HG02938 (cell line): ENCODE results near the gene FSHB.
"Not testable (repeated sequence)": the region's sequence is repeated elsewhere in the genome, so short reads cannot be mapped to it uniquely, and the experiment has no call there.

ENCODE experiments used
- ATAC-seq: cut with Tn5 transposase; IDR thresholded peaks from one replicate; pipeline ENCODE4 v1.9.1; 2021; ENCODE audit warnings: mild to moderate bottlenecking, moderate library complexity; ENCODE audit not compliant: unreplicated experiment

FSHB gene

DNA sequence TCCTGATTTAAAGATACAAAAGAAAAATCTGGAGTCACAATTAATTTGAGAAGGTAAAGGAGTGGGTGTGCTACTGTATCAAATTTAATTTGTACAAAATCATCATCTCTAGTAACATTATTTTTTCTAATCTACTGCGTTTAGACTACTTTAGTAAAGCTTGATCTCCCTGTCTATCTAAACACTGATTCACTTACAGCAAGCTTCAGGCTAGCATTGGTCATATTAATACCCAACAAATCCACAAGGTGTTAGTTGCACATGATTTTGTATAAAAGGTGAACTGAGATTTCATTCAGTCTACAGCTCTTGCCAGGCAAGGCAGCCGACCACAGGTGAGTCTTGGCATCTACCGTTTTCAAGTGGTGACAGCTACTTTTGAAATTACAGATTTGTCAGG, at the start of gene FSHB:
TSS of gene FSHB (plus strand) at position 301 of the 400 bp plus-strand sequence. CDS start 889 bp downstream, outside the sequence.
- no peak for ATAC-seq

DNA sequence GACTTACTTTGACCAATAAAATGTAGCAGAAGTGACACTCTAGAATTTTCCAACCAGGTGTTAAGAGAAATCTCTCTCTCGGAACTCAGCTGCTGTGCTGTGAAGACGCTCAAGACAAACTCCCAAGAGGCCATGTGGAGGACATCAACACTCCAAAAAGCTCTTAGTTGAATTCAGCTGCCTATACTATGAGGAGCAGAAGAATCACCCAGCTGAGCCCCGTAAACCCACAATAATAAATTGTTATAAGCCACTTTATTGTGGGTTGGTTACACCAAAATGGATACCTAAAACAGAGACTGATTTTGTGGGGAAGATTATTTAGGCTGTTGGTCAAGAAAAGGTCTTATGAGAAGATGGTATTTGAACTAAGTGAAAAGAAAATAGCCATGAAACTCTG, 44.1 kb upstream of the FSHB start:
- ATAC-seq = no peak

DNA sequence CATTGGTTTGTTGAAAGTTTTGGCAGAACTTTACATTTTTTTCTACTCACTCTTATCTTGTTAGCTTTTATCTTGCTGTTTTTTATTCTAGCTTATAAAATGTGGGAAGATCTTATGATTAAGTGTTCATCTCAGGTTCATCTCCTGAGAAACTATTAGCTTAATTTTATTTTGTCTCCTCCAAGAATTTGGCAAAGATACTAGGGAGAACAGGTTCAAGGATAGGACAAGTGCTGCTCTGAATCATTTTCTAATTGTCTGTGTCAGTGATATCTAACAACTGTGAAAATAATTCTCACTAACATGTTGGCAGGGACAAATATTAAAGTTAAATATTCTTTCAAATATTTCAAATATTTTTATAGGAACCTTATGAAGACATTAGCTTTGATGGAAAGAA, 38.2 kb upstream of the FSHB start:
- no peak for ATAC-seq

DNA sequence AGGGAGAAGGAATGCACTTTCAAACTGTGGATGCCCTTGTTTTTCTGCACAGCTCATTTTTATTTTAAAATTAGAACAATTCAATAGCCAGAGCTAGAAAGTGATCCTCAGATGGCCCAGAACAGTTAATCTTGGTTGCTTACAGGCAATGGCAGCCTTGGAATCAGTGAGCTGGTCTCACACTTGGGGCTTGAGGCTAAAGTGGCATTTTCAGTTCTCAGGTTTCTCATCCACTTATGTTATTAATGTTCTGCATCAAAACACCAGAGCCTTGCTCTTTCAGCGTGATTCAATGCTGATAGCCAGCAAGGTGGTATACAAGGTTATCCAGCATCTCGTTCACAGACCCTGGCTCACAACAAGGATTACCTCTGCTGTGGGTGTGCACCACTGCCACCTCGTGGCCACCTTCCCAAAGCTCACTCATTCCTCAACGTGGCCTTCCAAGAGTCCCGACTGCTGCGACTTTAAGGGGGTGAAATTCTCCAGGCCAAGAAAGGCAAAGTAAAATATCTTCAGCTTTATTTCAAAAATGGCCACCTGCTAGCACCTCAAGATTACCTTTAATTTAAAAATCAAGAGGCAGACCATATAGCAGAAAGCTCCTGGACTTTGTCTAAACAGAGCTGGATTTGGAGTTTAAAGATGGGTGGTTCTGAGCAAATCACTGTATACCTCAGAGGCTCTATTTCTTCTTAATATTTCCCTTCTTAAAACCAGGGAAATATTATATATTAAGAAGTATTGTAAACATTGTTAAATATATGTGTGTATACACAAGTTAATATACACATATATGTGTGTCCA, 34.2 kb upstream of the FSHB start:
- peak; percentile 91 for ATAC-seq

DNA sequence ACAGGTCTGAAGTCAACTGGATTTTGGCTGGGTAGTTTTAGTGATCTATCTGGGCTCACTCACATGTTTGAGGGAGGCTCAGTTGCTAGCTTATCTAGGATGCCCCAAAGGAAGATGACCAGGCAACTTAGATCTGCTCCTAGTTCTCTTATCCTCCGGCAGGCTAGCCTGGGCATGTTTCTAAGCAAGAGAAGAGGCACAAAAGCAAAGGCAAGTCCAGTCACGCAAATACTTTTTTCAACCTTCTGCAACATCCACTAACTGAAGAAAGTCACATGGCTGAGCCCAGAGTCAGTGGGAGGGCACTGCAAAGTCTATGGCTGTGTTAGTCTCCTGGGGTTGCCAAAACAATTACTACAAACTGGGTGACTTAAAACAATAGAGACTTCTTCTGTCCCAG, 32.9 kb upstream of the FSHB start:
- no peak for ATAC-seq

DNA sequence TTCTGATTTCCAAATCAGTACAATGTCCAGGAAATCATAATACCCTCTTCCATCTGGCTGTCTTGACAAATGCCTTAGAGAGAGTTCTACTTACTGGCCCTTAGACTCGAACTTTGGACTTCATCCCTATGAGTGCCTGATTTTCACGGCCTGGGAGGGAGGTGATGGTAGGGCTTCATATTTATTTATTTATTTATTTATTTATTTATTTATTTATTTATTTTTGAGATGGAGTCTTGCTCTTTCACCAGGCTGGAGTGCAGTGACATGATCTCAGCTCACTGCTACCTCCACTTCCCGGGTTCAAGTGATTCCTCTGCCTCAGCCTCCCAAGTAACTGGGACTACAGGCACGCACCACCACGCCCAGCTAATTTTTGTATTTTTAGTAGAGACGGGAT, 27.8 kb upstream of the FSHB start:
- ATAC-seq = not testable (repeated sequence)

DNA sequence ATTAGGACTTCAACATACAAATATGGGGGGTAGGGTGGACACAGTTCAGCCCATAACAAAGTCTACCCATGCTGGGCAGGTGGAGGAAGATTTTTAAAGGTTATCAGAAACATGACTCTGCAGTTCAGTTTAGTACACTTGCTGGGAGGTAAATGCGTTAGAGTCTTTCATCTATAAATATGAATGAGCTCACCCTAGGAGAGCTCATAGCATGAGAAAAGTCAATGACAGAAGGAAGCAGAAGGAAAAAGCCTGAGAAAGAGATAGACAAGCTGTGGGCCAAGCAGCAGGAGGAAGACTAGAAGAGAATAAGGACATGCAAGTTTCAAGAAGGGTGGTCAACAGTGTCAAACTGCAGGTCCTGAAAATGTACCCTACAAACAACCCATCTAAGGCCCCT, 27.0 kb upstream of the FSHB start:
- ATAC-seq = no peak

DNA sequence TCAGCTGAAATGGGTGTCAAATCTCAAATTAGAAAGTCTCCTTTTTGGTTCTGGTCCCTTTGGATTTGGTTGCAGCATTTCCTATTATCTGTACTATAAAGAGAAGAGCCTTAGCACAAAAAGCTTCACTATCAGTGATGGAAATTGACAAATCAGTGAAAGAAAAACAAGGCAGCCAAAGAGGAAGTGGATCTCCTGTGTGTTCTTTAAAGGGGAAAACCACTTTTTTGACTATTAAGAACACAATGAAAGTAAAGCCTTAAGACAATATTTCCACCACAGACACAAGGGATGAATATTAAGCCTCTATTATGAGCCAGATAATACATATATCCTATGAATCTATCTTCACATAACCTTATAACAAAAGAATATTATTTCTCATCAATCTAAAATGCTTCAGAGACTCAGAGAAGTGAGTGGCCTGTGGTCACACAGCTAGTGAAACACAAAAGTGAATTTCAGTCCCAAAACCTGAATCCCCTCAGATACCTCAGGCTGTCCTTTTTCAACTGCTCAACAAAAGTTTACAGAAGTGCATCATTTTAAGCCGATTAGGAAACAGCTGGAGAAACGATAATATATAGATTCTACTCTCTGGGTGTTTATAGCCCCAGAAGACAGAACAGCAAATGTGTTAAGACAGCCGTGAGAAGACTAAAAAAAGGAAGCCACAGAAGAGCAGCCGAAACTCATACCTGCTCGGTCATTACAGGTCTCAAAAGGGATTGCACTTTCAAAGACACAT, 24.4 kb upstream of the FSHB start:
- ATAC-seq = peak; percentile 83

DNA sequence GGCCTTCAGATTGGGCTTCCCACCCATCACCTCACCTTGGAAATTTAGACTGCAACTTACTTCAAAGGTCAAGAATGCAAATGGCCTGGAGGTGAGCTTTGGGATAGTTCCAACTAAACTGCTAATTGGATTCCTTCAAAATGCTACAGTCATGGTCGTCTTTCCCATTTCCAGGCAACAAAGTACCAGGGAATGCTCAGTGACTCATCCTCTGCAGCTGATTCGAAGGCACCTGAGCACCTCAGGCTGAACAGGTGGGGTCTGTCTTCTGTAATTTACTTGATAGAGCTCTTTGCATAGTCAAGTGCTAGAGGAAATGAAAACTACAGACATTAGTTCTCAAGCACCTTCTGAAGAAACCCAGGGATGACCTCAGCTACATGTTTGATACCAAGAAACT, 20.5 kb upstream of the FSHB start:
- no peak for ATAC-seq

DNA sequence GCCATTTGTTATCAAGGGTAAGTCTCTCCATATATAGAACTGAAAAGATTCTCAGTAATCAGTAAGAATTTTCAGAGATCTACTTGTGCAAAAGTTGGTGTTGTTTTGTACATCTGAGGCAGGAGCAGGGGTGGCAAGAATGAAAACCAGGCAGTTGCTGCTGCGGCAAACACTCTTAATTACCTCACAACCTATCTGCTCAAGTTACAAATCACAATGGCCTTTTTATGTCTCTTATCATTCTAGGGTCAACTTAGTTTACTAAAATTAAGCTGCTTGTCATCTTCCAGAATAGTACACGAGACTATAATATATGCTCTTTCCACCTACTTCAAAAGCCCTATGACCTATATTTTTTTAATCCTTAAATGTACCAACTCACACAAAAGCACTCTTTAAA, 14.3 kb upstream of the FSHB start:
- ATAC-seq = no peak

DNA sequence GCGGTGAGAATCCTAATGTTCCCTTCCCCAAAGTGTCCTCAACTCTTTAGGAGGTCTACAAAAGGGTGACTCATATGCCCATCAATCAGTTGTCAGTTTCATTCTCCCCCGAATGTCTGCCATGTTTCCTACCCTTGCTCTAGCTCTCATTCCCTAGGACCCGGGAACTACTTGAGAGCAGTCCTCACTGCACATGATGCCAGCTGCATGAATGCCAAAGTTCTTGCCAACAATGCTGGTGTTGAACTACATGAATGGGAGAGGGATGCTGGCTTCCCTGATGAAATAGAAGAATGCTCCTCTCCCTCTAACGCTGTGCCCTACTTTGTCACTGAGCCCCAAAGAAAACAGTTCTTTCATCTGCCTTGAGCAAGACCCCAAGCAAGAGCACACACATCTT, 12.5 kb upstream of the FSHB start:
- no peak for ATAC-seq

DNA sequence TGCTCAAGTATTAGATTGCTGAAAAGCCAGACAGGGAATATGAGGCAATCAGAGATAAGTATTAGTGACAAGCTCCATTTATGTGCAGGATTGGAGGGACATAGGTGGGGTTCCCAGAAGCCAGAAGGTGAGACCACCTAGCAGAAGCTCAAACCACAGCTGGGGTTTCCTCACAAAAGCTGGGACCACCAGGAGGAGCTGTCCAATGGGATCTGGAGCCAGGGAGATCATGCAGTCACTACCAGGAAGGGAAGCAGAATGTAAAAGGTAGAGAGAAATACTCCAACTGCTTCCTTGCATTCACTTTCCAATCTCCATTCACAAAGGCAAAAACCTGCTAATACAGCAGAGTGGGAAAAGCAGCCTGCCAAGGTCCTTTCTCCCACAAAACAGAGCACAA, 5.2 kb upstream of the FSHB start:
- no peak for ATAC-seq

DNA sequence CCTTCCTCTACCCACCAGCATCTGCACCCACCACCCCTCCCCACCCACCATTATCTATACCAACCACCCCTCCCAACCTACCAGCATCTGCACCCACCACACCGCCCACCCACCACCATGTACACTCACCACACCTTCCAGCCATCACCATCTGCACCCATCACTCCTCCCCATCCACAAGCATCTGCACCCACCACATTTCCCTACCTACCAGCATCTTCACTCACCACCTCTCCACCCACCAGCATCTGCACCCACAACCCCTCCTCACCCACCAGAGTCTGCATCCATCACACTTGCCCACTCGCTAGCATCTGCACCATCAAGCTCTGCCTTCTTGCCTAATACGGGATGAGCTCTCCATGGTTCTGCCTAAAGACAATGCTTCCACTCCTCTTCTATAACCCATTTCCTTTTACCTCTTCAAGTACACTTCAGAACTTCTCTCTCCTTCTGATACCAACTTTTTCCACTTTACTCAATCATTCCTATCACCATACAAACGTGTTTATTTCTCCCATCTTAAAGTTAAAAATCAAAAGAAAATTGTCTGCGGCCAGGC, 2.4 kb upstream of the FSHB start:
- ATAC-seq = no peak

DNA sequence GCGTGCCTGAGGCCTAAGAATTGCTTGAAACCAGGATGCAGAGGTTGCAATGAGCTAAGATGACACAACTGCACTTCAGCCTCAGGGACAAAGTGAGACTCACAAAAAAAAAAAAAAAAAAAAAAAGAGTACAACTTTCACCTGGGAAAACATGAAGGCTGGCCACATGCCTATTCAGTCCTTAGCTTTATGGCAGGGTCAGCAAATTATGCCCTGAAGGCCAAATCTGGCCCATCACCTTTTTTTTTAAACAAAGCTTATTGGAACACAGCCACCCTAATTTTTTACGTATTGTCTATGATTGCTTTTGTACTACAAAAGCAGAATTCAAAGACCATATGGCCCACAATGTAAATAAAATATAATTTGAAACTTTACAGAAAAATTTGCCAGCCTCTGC, 8.2 kb downstream of the FSHB start:
- no peak for ATAC-seq

DNA sequence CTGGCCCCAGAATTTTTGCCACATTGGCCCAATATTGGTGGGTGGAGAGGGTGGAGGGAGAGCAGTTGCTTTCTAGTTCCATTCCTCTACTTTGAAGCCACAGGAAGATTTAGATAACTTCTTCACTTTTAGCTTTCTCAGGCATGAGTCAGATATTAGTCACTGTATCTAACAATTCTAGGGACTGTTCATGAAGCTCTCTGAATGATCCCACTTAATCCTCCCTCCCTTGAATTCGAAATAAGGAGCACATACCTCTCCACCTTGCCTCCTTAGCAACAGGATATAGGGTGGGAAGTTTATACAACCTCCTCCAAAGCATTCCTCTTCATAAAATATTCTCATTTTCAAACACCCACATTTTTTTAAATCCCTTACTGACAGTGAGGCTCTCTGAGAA, 13.5 kb downstream of the FSHB start:
- ATAC-seq = no peak

DNA sequence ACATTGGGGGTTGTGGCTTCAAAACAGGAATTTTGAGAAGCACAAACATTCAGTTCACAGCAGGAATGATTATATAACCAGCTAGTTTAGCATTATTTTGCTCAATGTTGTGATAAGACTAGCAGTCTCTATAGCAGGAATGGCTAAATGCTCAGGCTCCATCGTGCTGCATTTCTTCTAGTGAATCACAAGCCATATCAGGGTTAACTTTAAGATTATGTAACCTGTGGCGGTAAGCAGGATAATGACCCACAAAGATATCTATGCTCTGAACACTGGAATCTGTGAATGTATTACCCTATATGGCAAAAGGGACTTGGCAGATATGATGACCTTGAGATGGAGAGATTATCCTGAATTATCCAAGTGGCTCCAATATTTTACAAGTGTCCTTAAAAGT, 14.8 kb downstream of the FSHB start:
- no peak for ATAC-seq

DNA sequence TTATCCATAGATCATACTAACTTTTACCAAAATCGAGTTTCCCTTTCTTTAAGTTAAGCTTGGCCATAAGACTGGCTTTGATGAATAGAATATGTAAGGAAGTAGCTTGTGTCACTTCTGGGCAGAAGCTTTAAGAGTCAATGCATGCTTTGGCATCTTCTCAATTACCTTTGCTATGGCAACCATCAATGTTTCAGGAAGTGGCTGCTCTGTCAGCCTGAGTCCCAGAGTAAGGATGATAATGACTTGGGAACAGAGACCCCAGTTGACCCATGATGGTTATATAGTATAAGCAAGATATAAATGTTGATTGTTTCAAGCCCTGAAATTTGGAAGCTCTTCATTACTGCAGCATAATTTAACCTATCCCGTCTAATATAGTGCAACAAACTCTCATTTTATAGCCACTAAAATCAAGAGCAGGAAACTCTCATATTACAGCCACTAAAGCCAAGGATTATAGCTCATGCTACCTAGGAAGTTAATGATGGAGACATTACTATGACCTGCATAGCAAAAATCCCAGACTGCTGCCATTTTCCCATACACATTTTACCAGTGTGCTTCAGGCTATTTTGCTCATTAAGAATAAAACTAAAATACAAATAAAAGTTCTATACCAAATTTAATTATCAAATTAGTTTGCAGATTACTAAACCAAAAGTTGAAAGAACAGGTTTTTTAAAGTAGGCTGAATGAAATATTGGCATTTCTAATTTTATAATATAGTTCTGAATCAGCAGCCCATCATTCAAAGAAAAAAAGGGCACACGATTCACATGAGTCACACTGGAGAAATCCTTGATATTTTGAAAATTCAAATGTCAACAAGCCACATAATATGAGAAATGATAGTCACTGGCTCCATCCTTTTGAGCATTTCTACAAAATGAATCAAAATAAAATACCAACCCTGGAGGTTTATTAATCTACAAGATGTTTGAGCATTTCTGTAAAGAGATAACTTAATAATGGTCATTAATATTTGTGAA, 23.8 kb downstream of the FSHB start:
- no peak for ATAC-seq

DNA sequence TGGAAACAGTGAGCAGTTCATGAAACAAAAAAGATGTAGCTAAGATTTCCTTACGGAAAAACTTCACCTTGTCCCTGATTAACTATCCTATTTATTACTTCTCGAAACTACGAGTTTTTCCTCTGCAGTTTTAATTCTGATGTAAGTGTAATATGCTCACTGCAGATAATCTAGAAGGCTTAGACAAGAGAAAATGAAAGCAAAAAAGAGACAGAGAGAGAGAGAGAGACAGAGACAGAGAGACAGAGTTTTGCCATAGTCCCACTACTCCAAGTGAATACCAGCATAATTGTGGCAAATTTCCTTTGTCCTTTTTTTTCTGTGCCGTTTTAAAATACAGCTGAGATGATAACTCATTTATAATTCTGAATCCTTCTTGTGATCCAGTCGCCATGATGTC, 24.8 kb downstream of the FSHB start:
- ATAC-seq = no peak

DNA sequence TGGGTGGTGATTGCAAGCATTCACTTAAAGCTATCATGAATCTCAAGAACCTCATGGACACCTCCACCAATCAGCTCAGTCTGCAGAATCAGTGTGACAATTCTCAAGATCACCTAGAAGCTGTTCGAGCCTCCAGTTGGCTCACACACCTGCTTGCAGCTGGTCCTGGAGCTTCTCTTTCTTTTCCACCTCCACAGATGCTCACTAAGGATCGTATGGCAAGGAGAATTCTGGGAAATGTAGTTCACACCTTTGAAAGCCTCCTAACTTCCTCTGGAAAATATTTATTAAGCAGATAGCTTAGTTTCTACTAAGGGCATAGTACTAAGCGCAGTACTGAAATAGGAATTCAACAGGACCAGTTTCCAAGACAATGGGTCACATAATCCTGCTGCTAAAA, 26.2 kb downstream of the FSHB start:
- ATAC-seq = no peak

DNA sequence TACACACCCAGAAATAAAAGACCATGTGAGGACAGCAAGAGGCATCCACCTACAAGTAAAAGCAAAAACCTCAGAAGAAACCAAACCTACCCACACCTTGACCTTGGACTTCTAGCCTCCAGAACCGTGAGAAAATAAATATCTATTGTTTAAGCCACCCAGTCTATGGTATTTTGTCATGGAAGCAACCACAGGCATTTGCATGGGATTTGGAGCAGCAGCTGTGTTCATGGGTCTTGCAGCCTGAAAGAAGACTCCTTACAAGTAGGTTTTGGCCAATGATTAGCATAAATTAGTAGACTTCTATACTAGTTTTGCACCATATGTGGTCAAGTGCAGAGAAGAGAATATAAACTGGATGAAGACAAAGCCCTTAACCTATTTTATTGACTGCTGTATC, 27.9 kb downstream of the FSHB start:
- peak; percentile 42 for ATAC-seq

DNA sequence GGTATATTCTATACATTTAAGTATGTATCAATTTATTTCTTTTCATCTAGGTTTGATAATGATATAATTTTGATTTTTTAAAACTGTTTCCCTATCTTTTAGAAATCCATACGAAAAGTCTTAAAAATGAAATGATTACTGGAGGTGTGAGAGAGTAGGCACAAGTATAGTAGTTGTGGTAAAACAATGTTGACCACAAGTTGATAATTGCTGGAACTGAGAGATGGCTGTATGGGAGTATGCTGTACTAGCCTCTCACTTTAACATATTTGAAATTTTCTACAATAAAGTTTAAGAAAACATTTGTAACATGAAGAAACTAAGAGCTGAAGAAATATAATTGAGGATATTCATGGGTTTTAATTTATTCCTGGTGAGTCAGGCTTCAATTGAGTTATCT, 30.0 kb downstream of the FSHB start:
- peak; percentile 96 for ATAC-seq
